ENCODE results near the gene C1QL2.

Gene C1QL2

DNA sequence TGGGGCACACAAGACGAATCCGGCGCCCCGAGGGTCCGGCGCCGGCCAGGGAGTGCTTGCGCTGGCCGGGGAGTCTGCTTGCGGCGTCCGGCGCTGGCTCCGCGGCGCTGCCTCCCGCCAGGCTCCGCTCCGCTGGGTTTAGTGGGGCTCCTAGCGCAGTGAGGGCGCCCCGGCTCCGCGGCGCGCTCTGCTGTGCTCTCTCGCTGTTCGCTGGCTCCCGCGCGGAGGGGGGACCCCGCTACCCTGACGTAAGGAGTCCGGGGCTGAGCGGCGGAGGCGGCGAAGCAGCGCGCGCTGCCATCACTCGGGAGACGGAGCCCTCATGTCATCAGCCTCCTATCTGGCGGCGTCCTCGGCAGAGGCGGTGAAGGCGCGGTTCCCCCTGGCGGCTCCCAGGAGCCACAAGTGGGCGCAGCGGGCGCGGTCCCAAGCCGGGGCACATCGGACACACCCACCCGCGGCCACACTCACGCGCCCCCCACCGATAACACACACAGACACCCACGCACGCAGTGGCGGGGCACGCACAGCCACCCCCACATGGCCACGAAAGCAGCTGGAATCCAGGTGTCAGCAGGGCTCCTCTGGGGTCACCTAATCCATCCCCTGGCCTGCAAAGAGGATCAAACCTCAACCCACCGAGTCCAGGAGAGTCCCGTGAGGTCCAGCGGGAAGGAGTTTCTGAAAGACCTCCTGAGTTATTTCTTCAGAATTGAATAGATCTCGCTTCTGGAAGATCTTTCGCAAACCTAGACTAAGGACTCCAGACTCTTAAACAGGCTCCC lies at the start of gene C1QL2:
Gene C1QL2, minus strand, starts transcription at position 189 of the 785 bp plus-strand sequence. CDS start 482 bp downstream, outside the sequence.
- DNase-seq (ENCODE audit: low read depth) = no peak
- no peak for TF ChIP-seq CTCF (conservative IDR thresholded peaks at IDR 0.05; ENCODE audit: low read depth, low read length)
- no peak within 1 kb of the TSS for H3K4me3 ChIP-seq (ENCODE audit: low read depth, low read length)

GRCh38 chr2:119207447-119207846 lies 48.9 kb upstream of the C1QL2 start:
- TF ChIP-seq CTCF (conservative IDR thresholded peaks at IDR 0.05; ENCODE audit: low read depth, low read length) = no peak
- no peak for DNase-seq (ENCODE audit: low read depth)
- H3K4me3 ChIP-seq (ENCODE audit: low read depth, low read length) = no peak overlapping the region

DNA sequence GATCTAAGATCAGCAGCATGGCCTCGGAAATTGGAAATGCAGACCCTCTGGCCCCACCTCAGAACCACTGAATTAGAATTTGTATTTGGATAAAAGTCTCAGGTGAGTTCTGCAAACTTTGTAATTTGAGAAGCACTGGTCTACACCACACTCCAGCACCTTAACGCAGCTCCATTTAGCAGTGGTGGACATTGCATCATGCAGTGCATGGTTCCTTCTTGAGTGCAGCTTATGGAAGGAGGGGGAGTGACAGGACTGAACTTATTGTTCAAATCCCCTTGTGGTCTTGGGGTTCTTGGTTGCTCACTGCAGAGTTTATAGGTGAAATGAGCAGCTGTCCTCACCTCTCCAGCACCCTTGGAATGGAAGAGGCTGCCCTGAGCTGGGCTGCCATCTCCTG lies 47.6 kb upstream of the C1QL2 start:
- TF ChIP-seq CTCF (conservative IDR thresholded peaks at IDR 0.05; ENCODE audit: low read depth, low read length) = no peak
- DNase-seq (ENCODE audit: low read depth) = no peak
- H3K4me3 ChIP-seq (ENCODE audit: low read depth, low read length) = no peak overlapping the region

DNA sequence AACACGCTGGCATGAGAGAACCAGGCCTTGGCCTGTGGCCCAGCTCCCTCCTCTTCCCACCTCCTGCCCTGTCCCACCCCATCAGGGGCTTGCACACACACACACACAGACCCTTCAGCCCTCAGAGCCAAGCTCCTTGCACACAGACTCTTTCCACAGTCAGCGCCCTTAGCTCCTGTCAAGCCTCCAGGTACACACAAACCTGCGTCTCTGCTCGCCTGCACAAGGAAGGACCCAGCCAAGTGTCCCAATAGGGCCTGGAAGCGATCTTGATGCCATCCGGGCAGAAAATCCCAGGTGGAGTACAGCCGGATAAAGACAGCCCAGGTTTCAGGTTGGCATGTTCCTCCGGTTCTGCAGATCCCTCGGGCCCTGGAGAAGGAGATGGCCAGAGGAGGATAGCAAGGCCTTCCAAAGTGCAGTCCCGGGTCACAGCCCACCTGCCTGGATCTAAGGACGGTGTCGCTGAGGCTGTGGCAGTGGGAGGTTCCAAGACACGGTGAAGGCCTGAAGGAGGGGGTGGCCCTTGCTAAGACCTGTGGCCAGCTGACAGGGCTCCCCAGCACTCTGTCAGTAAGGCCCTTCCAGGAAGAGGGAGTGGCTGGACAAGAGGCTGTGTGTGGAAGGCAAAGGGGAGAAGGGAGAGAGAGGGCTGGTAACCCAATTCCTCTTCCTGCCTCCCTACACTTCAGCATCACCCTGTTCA lies 46.6 kb upstream of the C1QL2 start:
- DNase-seq (ENCODE audit: low read depth) = no peak
- TF ChIP-seq CTCF (conservative IDR thresholded peaks at IDR 0.05; ENCODE audit: low read depth, low read length) = no peak
- H3K4me3 ChIP-seq (ENCODE audit: low read depth, low read length) = no peak overlapping the region

DNA sequence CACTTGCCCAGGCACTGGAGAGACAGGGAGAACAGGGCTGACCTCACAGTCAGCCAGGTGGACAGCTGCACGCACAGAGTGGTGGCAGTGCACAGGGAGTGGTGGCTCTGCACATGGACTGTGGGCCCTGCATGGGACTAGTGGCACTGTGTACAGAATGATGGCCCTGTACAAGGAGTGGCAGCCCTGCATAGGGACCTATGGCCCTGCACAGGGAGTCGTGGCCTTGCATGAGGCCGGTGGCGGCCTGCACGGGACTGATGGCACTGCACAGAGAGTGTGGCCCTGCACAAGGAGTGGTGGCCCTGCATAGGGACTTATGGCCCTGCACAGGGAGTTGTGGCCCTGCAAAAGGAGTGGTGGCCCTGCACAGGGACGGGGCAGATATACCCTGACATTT lies 46.0 kb upstream of the C1QL2 start:
- DNase-seq (ENCODE audit: low read depth) = no peak
- no peak overlapping the region for H3K4me3 ChIP-seq (ENCODE audit: low read depth, low read length)
- TF ChIP-seq CTCF (conservative IDR thresholded peaks at IDR 0.05; ENCODE audit: low read depth, low read length) = no peak

DNA sequence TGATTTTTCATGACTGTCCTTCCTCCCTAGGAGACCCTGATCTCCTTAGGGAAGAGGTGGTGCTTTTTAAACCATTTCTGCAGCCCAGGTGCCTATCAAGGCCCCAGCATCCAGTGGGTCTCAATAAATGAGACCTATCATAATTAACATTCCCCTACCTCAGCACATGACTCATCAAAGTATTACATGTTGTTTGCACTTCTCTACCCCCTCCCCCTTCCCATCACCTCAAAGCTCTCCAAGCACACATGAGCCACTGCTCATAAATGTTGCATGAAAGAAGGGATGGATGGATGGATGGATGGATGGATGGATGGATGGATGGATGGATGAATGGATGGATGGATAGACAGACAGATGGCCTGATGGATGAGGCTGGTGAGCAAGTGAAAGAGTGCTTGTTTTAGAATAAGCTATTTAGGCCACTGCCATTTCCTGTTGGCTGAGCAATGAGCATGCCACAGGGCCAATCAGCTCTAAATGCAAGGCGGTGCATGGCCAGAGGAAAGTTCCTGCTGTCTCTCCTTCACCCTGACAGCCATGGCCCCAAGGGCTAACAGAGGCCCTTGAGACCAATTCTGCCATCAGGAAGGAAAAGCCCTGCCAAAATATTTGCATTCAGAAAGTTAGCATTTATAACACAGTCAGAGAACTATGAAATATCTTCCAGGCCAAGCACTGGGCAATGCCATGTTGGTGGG lies 44.2 kb upstream of the C1QL2 start:
- TF ChIP-seq CTCF (conservative IDR thresholded peaks at IDR 0.05; ENCODE audit: low read depth, low read length) = no peak
- DNase-seq (ENCODE audit: low read depth) = no peak
- H3K4me3 ChIP-seq (ENCODE audit: low read depth, low read length) = no peak overlapping the region

Data from choroid plexus epithelial cell (primary cell).